Measurements from ENCODE around the gene AMN.
"Not testable (repeated sequence)": the region's sequence is repeated elsewhere in the genome, so short reads cannot be mapped to it uniquely, and the experiment has no call there.

AMN gene

GRCh38 chr14:102923925-102924486, 1.5 kb downstream of the AMN start:
- H3K36me3 ChIP-seq (ENCODE audit: low read depth) = no peaks in the 10 kb centered on the region
- H3K27me3 ChIP-seq (ENCODE audit: insufficient read depth, poor library complexity, severe bottlenecking) = peaks cover 42% of the 10 kb centered on the region
- TF ChIP-seq, protein P1, sequence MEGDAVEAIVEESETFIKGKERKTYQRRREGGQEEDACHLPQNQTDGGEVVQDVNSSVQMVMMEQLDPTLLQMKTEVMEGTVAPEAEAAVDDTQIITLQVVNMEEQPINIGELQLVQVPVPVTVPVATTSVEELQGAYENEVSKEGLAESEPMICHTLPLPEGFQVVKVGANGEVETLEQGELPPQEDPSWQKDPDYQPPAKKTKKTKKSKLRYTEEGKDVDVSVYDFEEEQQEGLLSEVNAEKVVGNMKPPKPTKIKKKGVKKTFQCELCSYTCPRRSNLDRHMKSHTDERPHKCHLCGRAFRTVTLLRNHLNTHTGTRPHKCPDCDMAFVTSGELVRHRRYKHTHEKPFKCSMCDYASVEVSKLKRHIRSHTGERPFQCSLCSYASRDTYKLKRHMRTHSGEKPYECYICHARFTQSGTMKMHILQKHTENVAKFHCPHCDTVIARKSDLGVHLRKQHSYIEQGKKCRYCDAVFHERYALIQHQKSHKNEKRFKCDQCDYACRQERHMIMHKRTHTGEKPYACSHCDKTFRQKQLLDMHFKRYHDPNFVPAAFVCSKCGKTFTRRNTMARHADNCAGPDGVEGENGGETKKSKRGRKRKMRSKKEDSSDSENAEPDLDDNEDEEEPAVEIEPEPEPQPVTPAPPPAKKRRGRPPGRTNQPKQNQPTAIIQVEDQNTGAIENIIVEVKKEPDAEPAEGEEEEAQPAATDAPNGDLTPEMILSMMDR (IDR thresholded peaks at IDR 0.05; ENCODE audit: poor library complexity, severe bottlenecking) = no peak
- ATAC-seq (ENCODE audit: low read depth) (no peak), DNase-seq (ENCODE audit: low spot score) (no peak)
- no peaks in the 10 kb centered on the region for H3K9me3 ChIP-seq (ENCODE audit: severe bottlenecking)
- H3K4me3 ChIP-seq (ENCODE audit: severe bottlenecking) = no peak overlapping the region
- peaks cover 14% of the 10 kb centered on the region for H3K4me1 ChIP-seq (ENCODE audit: insufficient read depth, poor library complexity, severe bottlenecking)
- no peak overlapping the region for H3K27ac ChIP-seq (ENCODE audit: poor library complexity, severe bottlenecking)

DNA sequence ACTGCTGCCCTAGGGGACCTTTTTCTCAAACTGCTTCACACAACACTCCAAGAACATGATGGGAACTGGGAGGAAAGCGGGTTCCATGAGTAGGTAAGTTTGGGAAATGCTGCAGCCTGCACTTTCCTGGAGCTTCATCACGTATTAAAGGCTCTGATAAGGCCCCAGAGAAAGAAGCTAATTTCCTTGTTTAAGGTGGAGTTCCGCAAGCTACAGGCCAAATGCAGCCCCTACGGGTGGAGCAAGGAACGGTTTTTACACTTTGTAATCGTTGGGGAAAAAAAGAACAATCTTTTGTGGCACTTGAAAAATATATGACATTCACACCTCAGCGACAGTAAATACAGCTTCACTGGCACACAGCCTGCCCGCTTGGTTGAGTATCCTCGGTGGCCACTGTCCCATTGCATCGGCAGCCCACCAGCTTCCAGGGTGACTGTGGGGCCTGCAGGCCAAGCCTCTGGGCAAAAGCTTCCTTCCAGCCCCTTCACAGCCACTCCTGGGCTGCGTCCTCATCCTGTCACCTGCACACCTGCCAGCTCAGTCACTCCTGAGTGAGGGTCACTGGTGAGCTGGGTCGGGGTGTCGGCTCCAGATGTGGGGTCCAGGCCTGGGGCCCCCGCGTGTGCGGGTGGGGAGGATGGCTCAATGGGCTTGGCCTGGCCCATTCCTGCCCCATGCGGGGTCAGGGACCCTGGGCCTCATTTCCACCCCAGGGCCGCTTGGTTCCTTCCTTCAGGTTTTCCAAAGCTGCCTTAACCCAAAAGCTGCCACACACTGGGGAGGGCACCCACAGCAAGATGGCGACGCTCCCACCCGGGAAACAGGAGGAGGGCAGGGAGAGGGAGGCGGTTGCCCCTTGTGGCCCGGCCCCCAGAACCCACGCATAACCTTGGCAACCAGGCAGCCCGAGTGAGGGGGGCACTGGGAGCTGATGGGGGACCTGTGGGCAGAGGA, 2.4 kb downstream of the AMN start:
- no peaks in the 10 kb centered on the region for H3K9me3 ChIP-seq (ENCODE audit: severe bottlenecking)
- H3K27ac ChIP-seq (ENCODE audit: poor library complexity, severe bottlenecking) = no peak overlapping the region
- DNase-seq (ENCODE audit: low spot score) (no peak), ATAC-seq (ENCODE audit: low read depth) (no peak)
- peaks cover 51% of the 10 kb centered on the region for H3K27me3 ChIP-seq (ENCODE audit: insufficient read depth, poor library complexity, severe bottlenecking)
- no peaks in the 10 kb centered on the region for H3K36me3 ChIP-seq (ENCODE audit: low read depth)
- peaks cover 14% of the 10 kb centered on the region for H3K4me1 ChIP-seq (ENCODE audit: insufficient read depth, poor library complexity, severe bottlenecking)
- TF ChIP-seq, protein P1 (IDR thresholded peaks at IDR 0.05; ENCODE audit: poor library complexity, severe bottlenecking) = no peak
- no peak overlapping the region for H3K4me3 ChIP-seq (ENCODE audit: severe bottlenecking)

DNA sequence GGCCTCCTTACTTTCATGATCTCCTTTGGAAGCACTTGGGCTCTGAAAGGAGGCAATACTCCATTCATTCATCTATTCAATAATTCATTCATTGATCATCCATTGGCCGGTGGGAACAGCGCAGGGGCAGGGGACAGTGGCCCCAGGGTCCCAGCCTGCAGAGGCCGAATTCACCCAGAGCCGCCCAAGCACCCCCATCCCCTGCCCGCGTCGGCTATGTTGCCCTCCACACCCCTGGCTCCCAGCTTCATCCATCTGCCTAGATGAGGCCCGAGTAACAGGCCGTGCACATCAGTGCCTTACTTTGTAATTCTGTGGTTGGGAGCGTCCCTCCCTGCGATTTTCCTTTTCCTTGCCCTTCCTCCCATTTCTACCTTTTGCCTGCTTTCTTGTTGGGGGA, 3.2 kb downstream of the AMN start:
- no peak overlapping the region for H3K4me3 ChIP-seq (ENCODE audit: severe bottlenecking)
- peaks cover 56% of the 10 kb centered on the region for H3K27me3 ChIP-seq (ENCODE audit: insufficient read depth, poor library complexity, severe bottlenecking)
- TF ChIP-seq, protein P1 (IDR thresholded peaks at IDR 0.05; ENCODE audit: poor library complexity, severe bottlenecking) = no peak
- H3K4me1 ChIP-seq (ENCODE audit: insufficient read depth, poor library complexity, severe bottlenecking) = peaks cover 14% of the 10 kb centered on the region
- no peak overlapping the region for H3K27ac ChIP-seq (ENCODE audit: poor library complexity, severe bottlenecking)
- no peak for DNase-seq (ENCODE audit: low spot score)
- H3K9me3 ChIP-seq (ENCODE audit: severe bottlenecking) = no peaks in the 10 kb centered on the region
- H3K36me3 ChIP-seq (ENCODE audit: low read depth) = no peaks in the 10 kb centered on the region
- no peak for ATAC-seq (ENCODE audit: low read depth)

- Histone ChIP-seq H3K27ac (ENCODE audit: poor library complexity, severe bottlenecking) (no peak overlapping the region), H3K9me3 (ENCODE audit: severe bottlenecking) (no peaks in the 10 kb centered on the region), H3K4me3 (ENCODE audit: severe bottlenecking) (no peak overlapping the region), H3K4me1 (ENCODE audit: insufficient read depth, poor library complexity, severe bottlenecking) (peaks cover 14% of the 10 kb centered on the region), H3K36me3 (ENCODE audit: low read depth) (no peaks in the 10 kb centered on the region), H3K27me3 (ENCODE audit: insufficient read depth, poor library complexity, severe bottlenecking) (peaks cover 56% of the 10 kb centered on the region)
- no peak for DNase-seq (ENCODE audit: low spot score)
- TF ChIP-seq, protein P1 (IDR thresholded peaks at IDR 0.05; ENCODE audit: poor library complexity, severe bottlenecking) = no peak
- no peak for ATAC-seq (ENCODE audit: low read depth)
Observed at GRCh38 chr14:102926104-102926503, 3.6 kb downstream of the AMN start.

GRCh38 chr14:102926840-102927239, 4.4 kb downstream of the AMN start:
- not testable (repeated sequence) for ATAC-seq (ENCODE audit: low read depth); H3K4me3 ChIP-seq (ENCODE audit: severe bottlenecking); H3K9me3 ChIP-seq (ENCODE audit: severe bottlenecking); H3K27ac ChIP-seq (ENCODE audit: poor library complexity, severe bottlenecking); DNase-seq (ENCODE audit: low spot score); H3K36me3 ChIP-seq (ENCODE audit: low read depth)
- H3K27me3 ChIP-seq (ENCODE audit: insufficient read depth, poor library complexity, severe bottlenecking) = peaks cover 55% of the 10 kb centered on the region
- peaks cover 14% of the 10 kb centered on the region for H3K4me1 ChIP-seq (ENCODE audit: insufficient read depth, poor library complexity, severe bottlenecking)

All from RWPE2 (cell line).